ENCODE results near the gene AOC3. TPM values are rescaled to one million over a fixed set of nuclear protein-coding genes. Genes with fewer than 3 reads are reported as not detected.
"Not testable (repeated sequence)": the region's sequence is repeated elsewhere in the genome, so short reads cannot be mapped to it uniquely, and the experiment has no call there.

AOC3 gene
- total RNA-seq, 1 donor from 2014 or later = 38.1 TPM

GRCh38 chr17:42891539-42892152 is 40.6 kb downstream of the AOC3 start:
- no peak for DNase-seq

GRCh38 chr17:42893359-42893758 is 42.4 kb downstream of the AOC3 start:
- no peak for DNase-seq

GRCh38 chr17:42894283-42895184 is 43.5 kb downstream of the AOC3 start:
- DNase-seq = no peak

GRCh38 chr17:42895185-42895555 is 44.2 kb downstream of the AOC3 start:
- no peak for DNase-seq

- DNase-seq = no peak
Measured at GRCh38 chr17:42898147-42898811, 47.3 kb downstream of the AOC3 start.

GRCh38 chr17:42899981-42900380 is 49.0 kb downstream of the AOC3 start:
- not testable (repeated sequence) for DNase-seq

GRCh38 chr17:42900460-42901331 is 49.7 kb downstream of the AOC3 start, which contains the start of gene G6PC1:
G6PC1 (plus strand) TSS chr17:42900799; CDS start chr17:42900877, 78 bp downstream.
- no peak for DNase-seq

GRCh38 chr17:42901535-42902229 is 50.7 kb downstream of the AOC3 start:
- no peak for DNase-seq

- DNase-seq = no peak
Measured at GRCh38 chr17:42904110-42904469, 53.1 kb downstream of the AOC3 start.

GRCh38 chr17:42906772-42907446 is 55.9 kb downstream of the AOC3 start:
- DNase-seq = no peak

Small RNAs within 50 kb of the gene (small RNA-seq; reads per million reads assigned to genes)
- gene MIR6781 (ENCODE audit: low replicate concordance) = not detected
- not detected for gene RNU6-287P (ENCODE audit: low replicate concordance)

Other genes starting within 250 kb of the AOC3 start
- 40.2 TPM for gene RETREG3, start 241.8 kb upstream of the AOC3 start, total RNA-seq
- 12.5 TPM for gene TUBG1, start 241.5 kb upstream of the AOC3 start, total RNA-seq
- 9.2 TPM for gene TUBG2, start 191.9 kb upstream of the AOC3 start, total RNA-seq
- 19.1 TPM for gene PLEKHH3, start 174.2 kb upstream of the AOC3 start, total RNA-seq
- gene CCR10, start 169.4 kb upstream of the AOC3 start, total RNA-seq = 0.79 TPM
- 8.3 TPM for gene CNTNAP1, start 168.7 kb upstream of the AOC3 start, total RNA-seq
- gene EZH1, start 106.2 kb upstream of the AOC3 start, total RNA-seq = 29.8 TPM
- 16.4 TPM for gene RAMP2, start 90.0 kb upstream of the AOC3 start, total RNA-seq
- 33.3 TPM for gene VPS25, start 77.8 kb upstream of the AOC3 start, total RNA-seq
- 0.59 TPM for gene WNK4, start 70.6 kb upstream of the AOC3 start, total RNA-seq
- gene COA3, start 52.5 kb upstream of the AOC3 start, total RNA-seq = 41.6 TPM
- 0.20 TPM for gene CNTD1, start 52.3 kb upstream of the AOC3 start, total RNA-seq
- 68.6 TPM for gene BECN1, start 26.9 kb upstream of the AOC3 start, total RNA-seq
- gene PSME3, start 17.8 kb upstream of the AOC3 start, total RNA-seq = 33.9 TPM
- 0.79 TPM for gene AOC2, start 6.6 kb upstream of the AOC3 start, total RNA-seq
- gene G6PC1, start 49.6 kb downstream of the AOC3 start, total RNA-seq = not detected
- 27.5 TPM for gene AARSD1, start 113.3 kb downstream of the AOC3 start, total RNA-seq
- 4.8 TPM for gene PTGES3L, start 128.9 kb downstream of the AOC3 start, total RNA-seq
- 7.1 TPM for gene RUNDC1, start 129.4 kb downstream of the AOC3 start, total RNA-seq
- 1,283 TPM for gene RPL27, start 147.2 kb downstream of the AOC3 start, total RNA-seq
- gene IFI35, start 155.6 kb downstream of the AOC3 start, total RNA-seq = 7.2 TPM
- gene VAT1, start 171.2 kb downstream of the AOC3 start, total RNA-seq = 43.9 TPM
- 0.79 TPM for gene RND2, start 174.0 kb downstream of the AOC3 start, total RNA-seq

Measured in skin of body (tissue), 3 donors.